ENCODE measurements around the gene XBP1.
"Not testable (repeated sequence)": the region's sequence is repeated elsewhere in the genome, so short reads cannot be mapped to it uniquely, and the experiment has no call there.

XBP1 gene

DNA sequence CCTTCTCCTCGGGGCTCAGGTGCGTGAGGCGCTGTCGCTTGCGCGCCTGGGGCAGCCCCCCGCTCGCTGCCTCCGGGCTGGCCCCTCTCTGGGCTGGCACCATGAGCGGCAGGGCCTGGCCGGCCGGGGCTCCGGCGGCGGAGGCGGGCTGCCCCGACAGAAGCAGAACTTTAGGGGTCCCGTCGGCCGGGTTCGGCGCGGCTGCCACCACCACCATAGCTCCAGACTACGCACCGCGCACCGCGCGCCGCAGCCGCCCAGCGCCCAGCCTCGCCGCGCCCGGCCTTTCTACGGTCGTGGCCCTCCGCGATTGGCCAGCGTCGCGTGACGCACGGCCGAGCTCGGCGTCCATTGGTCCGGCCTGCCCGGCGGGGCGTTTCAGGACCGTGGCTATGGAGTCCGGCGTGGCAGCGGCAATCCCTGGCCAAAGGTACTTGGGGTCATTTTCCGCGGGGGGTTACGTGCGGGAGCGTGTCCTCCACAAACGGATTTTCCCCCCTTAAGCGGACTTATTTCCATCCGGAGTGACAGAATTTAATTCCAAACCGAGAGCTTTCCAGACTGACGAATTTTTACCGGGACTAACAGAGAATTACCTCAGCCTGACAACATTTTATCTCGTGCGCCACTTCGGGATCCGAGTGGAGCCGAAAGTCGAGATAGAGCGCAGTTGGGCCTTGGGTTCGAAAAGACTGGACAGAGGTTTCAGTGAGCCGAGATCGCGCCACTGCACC, at the start of gene XBP1:
Gene XBP1 (minus strand): TSS at position 262 of the 734 bp plus-strand sequence.
- no peak for TF ChIP-seq ZNF274 (IDR thresholded peaks at IDR 0.05; ENCODE audit: low read depth, low read length)
- peak within 1 kb of the TSS; percentile 98 for H3K4me3 ChIP-seq (ENCODE audit: low read length)

DNA sequence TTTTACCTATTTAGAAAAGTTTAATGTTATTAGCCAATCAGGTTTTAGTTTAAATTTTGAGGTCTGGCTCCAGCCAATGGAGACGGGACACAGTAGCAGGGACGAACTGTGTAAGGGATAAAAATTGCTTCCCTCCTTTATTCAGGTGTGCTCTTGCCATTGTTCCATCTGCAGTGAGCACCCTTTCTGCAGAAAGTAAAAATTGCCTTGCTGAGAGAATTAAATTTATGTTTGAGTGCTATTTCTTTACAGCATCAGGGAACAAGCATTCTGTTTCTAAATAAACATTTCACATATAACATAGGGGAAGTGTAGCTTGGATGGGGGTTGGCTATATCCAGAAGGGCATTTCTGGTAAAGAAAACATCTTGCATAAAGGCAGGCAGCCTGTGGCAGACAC, 46.6 kb upstream of the XBP1 start:
- H3K4me3 ChIP-seq (ENCODE audit: low read length): no peak overlapping the region
- no peak for TF ChIP-seq ZNF274 (IDR thresholded peaks at IDR 0.05; ENCODE audit: low read depth, low read length)

DNA sequence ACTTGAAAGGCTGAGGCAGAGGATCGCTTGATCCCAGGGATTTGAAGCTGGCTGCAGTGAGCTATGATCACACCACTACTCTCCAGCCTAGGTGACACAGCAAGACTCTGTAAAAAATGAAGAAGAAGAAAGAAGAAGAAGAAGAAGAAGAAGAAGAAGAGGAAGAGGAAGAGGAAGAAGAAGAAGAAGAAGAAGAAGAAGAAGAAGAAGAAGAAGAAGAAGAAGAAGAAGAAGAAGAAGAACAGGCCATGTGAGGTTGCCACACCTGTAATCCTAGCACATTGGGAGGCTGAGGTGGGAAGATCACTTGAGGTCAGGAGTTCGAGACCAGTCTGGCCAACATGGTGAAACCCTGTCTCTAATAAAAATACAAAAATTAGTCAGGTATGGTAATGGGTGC, 43.9 kb upstream of the XBP1 start:
- H3K4me3 ChIP-seq (ENCODE audit: low read length): not testable (repeated sequence)

DNA sequence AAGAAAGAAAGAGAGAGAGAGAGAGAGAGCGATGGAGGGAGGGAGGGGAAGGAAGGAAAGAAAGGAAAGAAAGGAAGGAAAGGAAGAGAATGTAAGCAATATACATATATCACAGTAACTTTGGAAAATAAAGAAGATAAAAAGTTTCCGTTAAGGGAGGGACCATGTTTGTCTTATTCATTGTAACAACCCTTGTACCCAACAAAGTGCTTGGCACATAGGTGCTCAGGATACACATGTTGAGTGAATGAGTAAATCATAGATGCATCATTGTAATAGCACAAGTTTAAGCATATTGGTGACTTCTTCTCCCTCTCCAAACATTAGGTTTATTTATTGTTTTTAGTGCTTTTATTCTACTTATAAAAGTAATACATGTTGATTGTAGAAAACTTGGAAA, 43.3 kb upstream of the XBP1 start:
- no peak overlapping the region for H3K4me3 ChIP-seq (ENCODE audit: low read length)
- no peak for TF ChIP-seq ZNF274 (IDR thresholded peaks at IDR 0.05; ENCODE audit: low read depth, low read length)

DNA sequence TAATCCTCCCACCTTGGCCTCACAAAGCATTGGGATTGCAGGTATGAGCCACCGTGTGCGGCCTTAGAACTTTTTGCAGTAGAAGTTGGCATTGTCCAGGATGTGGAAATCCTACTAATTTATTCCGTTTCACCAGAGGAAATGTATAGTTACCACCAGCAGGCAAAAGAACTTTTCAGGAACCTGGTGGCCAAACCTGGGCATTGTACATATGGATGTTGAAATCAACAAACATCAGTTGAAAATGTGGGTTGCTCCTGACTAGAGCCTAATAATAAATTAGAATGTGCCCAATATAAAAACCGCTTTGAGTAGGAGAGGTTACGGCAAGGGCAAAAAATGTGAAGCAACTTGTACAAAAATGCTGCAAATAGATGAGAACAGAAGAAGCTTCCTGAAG, 40.7 kb upstream of the XBP1 start:
- no peak for TF ChIP-seq ZNF274 (IDR thresholded peaks at IDR 0.05; ENCODE audit: low read depth, low read length)
- H3K4me3 ChIP-seq (ENCODE audit: low read length): no peak overlapping the region

DNA sequence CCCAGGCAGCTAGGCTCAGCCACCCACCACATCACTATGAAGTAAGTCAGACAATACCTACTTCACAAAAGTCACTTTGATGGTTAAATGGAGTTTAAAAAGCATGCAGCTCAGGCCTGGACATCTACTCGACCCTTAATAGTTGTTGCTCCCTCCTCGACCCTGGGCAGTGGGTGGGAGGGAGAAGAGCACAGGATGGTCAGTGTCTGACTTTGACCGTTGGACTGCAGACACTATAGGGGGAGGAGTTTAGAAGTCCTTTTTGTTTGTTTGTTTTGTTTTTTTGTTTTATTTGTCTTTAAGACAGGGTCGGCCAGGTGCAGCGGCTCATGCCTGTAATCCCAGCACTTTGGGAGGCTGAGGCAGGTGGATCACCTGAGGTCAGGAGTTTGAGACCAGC, 38.6 kb upstream of the XBP1 start:
- TF ChIP-seq ZNF274 (IDR thresholded peaks at IDR 0.05; ENCODE audit: low read depth, low read length): no peak
- no peak overlapping the region for H3K4me3 ChIP-seq (ENCODE audit: low read length)

DNA sequence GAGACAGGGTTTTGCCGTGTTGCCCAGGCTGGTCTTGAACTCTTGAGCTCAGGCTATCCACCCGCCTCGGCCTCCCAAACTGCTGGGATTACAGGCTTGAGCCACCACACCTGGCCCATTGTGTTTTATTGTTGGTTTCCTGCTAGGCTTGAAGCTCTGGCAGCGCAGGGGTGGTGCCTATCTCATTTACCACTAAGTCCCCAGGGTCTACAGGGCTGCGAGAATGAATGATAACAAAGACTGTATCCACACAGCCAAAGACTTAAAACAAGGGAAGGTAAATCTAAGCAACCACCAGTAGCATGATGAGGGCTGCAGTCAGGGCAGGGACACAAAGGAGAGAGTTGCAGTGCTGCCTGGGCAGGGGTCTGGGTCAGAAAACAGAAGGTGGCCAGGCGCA, 37.3 kb upstream of the XBP1 start:
- TF ChIP-seq ZNF274 (IDR thresholded peaks at IDR 0.05; ENCODE audit: low read depth, low read length): no peak
- no peak overlapping the region for H3K4me3 ChIP-seq (ENCODE audit: low read length)

DNA sequence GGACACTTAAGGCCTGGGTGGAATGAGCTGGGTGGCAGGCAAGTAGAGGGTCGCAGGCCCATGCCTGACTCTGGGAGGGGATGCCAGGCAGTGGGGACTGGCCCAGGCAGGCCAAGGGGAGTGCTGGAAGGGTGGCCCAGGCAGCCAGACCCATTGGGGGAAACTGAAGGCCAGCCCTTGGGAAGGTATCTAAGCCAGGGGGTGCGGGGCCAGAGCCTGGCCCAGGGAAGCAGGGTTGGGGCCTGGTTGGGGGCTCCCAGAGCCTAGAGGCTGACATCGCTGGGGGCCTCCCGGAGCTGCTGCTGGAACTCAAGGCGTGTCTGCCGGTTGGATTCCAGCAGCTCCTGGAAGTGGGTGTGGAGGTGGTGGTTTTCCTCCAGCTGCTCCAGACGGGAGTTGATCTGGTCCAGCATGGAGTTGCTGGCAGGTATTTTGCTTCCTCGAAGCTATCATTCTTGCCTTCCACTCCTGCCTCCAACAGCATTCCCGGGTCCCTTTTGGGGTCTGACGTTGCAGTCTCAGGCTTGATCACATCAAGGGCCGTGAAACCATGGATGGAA, 35.3 kb upstream of the XBP1 start:
- no peak overlapping the region for H3K4me3 ChIP-seq (ENCODE audit: low read length)
- TF ChIP-seq ZNF274 (IDR thresholded peaks at IDR 0.05; ENCODE audit: low read depth, low read length): no peak

DNA sequence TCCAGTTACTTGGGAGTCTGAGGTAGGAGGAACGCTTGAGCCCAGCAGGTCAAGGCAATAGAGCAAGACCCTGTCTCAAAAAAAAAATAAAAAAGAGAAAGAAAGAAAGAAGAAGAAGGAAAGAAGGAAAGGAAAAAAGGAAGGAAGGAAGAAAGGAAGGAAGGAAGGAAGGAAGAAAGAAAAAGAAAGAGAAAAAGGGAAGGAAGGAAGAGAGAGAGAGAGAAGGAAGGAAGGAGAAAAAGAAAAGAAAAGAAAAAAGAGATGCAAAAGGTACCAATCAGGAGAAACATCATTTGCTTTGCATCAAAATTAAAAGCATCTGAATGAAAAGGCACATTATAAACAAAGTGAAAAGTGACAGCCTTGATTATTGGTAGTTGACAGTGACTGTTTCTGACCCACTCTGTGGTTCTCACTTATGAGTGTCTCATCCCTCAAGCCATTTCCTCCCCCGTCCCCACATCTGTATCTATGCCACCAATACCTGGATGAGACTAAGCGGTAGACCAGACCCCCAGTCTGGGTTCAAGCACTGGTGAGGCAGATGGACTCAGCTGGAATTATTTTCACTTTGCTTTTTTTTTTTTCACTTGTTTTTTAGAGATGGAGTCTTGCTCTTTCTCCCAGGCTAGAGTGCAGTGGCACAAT, 33.0 kb upstream of the XBP1 start:
- H3K4me3 ChIP-seq (ENCODE audit: low read length): no peak overlapping the region
- TF ChIP-seq ZNF274 (IDR thresholded peaks at IDR 0.05; ENCODE audit: low read depth, low read length): no peak

DNA sequence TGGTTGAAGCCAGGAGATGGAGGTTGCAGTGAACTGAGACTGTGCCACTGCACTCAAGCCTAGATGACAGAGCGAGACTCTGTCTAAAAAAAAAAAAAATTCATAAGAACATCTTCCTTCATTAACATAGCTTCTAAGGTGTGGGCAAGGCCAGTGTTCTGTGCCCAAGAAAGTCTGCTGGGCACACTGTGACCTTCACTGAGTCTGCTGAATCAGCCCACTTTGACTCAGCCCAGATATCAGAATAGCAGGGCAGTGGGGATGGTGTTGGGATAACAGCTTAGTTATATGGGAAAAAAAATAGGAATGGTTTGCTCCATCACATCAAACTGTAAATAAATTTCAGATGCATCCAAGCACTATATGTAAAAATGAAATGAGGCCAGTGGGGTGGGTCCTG, 32.4 kb upstream of the XBP1 start:
- no peak overlapping the region for H3K4me3 ChIP-seq (ENCODE audit: low read length)
- TF ChIP-seq ZNF274 (IDR thresholded peaks at IDR 0.05; ENCODE audit: low read depth, low read length): no peak

DNA sequence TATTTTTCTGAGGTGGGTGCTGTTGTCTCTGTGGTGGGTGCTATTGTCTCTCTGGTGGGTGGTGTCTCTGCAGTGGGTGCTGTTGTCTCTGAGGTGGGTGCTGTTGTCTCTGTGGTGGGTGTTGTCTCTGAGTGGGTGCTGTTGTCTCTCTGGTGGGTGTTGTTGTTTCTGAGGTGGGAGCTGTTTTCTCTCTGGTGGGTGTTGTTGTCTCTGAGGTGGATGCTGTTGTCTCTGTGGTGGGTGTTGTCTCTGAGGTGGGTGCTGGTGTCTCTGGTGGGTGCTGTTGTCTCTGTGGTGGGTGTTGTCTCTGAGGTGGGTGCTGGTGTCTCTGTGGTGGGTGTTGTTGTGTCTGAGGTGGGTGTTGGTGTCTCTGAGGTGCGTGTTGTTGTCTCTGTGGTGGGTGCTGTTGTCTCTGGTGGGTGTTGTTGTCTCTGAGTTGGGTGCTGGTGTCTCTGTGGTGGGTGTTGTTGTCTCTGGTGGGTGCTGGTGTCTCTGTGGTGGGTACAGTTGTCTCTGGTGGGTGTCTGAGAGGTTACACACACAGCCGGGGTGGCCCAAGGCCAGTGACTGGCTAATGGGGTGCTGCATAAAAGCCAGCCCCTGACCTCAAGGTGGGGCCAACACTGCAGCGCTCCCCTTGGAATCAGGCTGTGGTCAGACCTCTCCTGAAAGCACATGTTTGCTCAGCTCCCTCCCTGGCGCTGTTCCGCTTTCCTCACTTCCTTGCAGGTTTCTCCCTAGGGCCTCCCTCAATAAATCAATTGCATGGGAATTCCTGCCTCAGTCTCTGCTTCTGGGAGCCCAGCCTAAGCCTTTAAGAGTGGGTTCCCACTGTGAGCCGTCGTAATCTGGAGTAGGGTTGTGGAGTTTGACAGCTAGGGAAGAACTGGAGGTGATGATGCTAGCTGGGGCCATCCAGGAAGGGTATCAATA, 31.0 kb upstream of the XBP1 start:
- TF ChIP-seq ZNF274 (IDR thresholded peaks at IDR 0.05; ENCODE audit: low read depth, low read length): no peak

DNA sequence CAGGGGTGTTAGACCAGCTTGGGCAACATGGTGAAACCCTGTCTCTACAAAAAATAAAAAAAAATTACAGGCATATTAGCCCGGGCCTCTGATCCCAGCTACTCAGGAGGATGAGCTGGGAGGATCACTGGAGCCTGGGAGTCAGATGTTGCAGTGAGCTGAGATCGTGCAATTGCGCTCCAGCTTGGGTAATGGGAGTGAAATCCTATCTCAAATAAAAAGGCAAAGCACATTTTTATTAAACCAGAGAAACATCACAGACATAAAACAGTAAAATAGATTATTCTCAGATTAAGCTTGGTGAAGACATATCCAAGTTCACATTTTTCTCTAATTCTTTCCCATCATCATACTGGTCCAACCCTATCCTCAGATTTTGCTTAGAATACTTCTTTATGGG, 30.1 kb upstream of the XBP1 start:
- H3K4me3 ChIP-seq (ENCODE audit: low read length): no peak overlapping the region
- no peak for TF ChIP-seq ZNF274 (IDR thresholded peaks at IDR 0.05; ENCODE audit: low read depth, low read length)

More for the DNA sequence above, 31.0 kb upstream of the XBP1 start:
- H3K4me3 ChIP-seq (ENCODE audit: low read length): no peak overlapping the region

DNA sequence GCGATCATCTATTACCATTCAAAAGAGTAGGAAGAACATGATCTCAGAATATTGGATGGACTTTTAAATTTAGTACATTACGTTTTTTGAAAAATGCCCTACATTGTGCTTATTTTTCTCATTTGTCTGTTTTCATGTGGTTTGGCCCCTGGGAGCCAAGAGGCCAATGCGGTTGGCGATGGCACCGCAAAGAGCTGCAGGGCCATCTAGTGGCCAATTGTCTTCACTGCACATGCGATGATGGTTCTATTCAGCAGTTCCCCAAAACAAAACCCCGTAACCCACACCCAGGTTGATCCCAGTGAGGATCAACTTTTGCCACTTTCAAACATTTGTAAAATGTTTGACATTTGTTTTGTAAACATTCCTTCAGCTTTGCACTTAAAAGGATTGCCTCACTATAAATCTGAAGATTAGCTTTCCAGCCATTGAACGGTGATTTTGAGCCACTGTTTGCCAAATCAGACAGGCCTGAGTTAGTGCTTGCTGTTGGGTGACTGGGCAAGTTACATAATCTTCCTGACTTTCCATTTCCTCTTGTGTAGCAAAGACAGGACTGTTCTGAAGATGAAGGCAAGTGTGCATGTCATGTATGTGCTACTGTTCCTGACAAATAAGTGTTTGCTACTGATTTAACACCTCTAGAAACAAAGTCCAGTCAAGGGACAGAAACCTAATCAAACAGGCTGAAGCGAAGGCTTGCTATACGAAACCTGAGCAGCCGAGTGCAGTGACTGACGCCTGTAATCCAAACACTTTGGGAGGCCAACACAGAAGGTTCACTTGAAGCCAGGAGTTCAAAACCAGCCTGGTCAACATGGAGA, 29.2 kb upstream of the XBP1 start:
- no peak for TF ChIP-seq ZNF274 (IDR thresholded peaks at IDR 0.05; ENCODE audit: low read depth, low read length)
- H3K4me3 ChIP-seq (ENCODE audit: low read length): no peak overlapping the region

DNA sequence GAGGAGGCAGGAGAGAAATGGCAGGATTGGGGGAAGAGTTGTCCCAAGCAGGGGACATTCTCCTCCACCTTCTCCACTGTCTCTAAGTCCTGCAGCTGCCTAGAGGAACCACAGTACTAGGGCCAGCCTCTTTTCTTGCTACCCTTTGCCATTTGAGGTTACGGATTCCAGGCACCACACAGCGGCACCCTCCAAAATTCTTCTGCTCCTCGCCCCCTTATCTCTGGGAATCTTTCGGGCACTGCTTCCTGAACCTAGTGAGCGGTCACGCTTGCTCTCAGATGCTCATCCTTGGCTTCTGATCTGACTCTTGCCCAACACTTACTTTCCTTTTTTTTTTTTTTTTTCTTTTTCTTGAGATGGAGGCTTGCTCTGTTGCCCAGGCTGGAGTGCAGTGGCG, 26.6 kb upstream of the XBP1 start:
- TF ChIP-seq ZNF274 (IDR thresholded peaks at IDR 0.05; ENCODE audit: low read depth, low read length): no peak
- no peak overlapping the region for H3K4me3 ChIP-seq (ENCODE audit: low read length)

DNA sequence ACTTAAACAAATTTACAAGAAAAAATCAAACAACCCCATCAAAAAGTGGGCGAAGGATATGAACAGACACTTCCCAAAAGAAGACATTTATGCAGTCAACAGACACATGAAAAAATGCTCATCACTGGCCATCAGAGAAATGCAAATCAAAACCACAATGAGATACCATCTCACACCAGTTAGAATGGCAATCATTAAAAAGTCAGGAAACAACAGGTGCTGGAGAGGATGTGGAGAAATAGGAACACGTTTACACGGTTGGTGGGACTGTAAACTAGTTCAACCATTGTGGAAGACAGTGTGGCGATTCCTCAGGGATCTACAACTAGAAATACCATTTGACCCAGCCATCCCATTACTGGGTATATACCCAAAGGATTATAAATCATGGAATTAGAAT, 26.1 kb upstream of the XBP1 start:
- H3K4me3 ChIP-seq (ENCODE audit: low read length): not testable (repeated sequence)

DNA sequence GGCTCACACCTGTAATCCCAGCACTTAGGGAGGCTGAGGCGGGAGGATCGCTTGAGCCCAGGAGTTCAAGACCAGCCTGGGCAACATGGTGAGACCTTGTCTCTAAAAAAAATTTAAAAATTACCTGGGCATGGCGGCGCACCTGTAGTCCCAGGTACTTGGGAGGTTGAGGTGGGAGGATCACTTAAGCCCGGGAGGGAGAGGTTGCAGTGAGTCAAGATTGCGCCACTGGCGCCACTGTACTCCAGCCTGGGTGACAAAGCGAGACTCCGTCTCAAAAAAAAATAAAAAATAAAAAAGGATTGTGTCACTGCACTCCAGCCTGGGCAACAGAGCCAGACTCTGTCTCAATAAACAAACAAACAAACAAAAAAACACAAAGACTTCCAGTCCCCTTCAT, 24.1 kb upstream of the XBP1 start:
- not testable (repeated sequence) for H3K4me3 ChIP-seq (ENCODE audit: low read length)
